Right renal cortex interstitium (tissue), 3 donors: ENCODE results near the gene KIF27. TPM values are rescaled to one million over a fixed set of nuclear protein-coding genes. Genes with fewer than 3 reads are reported as not detected.
A peak's percentile ranks its signal among the peaks of the same experiment; 100 is the strongest.
"Not testable (repeated sequence)": the region's sequence is repeated elsewhere in the genome, so short reads cannot be mapped to it uniquely, and the experiment has no call there.

Experiments
- DNase-seq, 3 donors: peaks; one replicate each; pipeline ENCODE4 v3.0.0-alpha.2; 2013; ENCODE audit warnings: low read depth in 3 of 3, low spot score in 2 of 3
- polyA plus RNA-seq, 3 donors: library from polyadenylated mRNA; unstranded; fragments of 120-200 nt; gene quantifications; one replicate each; pipeline ENCODE4 v1.2.1, GENCODE V29; 2013; ENCODE audit not compliant: insufficient read length in 3 of 3

KIF27 gene
- 10 to 100 TPM; 19.7 to 22.1 (median 21.4) TPM for polyA plus RNA-seq

- peak; percentile 88 to 96 (median 92) for DNase-seq
Observed at GRCh38 chr9:83920927-83921707, at the start of gene KIF27. Gene KIF27 (minus strand): TSS chr9:83921432. CDS start chr9:83915591, 5,841 bp downstream.

- DNase-seq = no peak
Observed at GRCh38 chr9:83969602-83970001, 48.4 kb upstream of the KIF27 start.

- no peak for DNase-seq
Observed at GRCh38 chr9:83967073-83967472, 45.8 kb upstream of the KIF27 start.

GRCh38 chr9:83966209-83966582, 45.0 kb upstream of the KIF27 start:
- no peak for DNase-seq

GRCh38 chr9:83965350-83966208, 44.3 kb upstream of the KIF27 start:
- no peak for DNase-seq

GRCh38 chr9:83964973-83965349, 43.7 kb upstream of the KIF27 start:
- DNase-seq = no peak

GRCh38 chr9:83962165-83962564, 40.9 kb upstream of the KIF27 start:
- no peak for DNase-seq

GRCh38 chr9:83960991-83961390, 39.8 kb upstream of the KIF27 start:
- no peak for DNase-seq

- DNase-seq = no peak
Observed at GRCh38 chr9:83959061-83959460, 37.8 kb upstream of the KIF27 start.

- no peak for DNase-seq
Observed at GRCh38 chr9:83957248-83957513, 35.9 kb upstream of the KIF27 start.

GRCh38 chr9:83956436-83957247, 35.4 kb upstream of the KIF27 start:
- DNase-seq = peak in 1 of 3 donors; percentile 66

- no peak for DNase-seq
Observed at GRCh38 chr9:83956086-83956435, 34.8 kb upstream of the KIF27 start.

- DNase-seq = not testable (repeated sequence)
Observed at GRCh38 chr9:83948096-83948495, 26.9 kb upstream of the KIF27 start.

- DNase-seq = no peak
Observed at GRCh38 chr9:83940590-83941303, 19.5 kb upstream of the KIF27 start.

- DNase-seq = no peak
Observed at GRCh38 chr9:83937861-83938455, 16.7 kb upstream of the KIF27 start.

- no peak for DNase-seq
Observed at GRCh38 chr9:83936523-83936922, 15.3 kb upstream of the KIF27 start.

GRCh38 chr9:83935276-83935935, 14.2 kb upstream of the KIF27 start:
- DNase-seq = no peak

GRCh38 chr9:83934569-83935275, 13.5 kb upstream of the KIF27 start:
- DNase-seq = no peak

- DNase-seq = no peak
Observed at GRCh38 chr9:83933790-83934189, 12.6 kb upstream of the KIF27 start.
